ENCODE data around the gene TRIM71.

GRCh38 chr3:32866533-32866932, 48.7 kb downstream of the TRIM71 start:
- no peak for TF ChIP-seq CTCF (IDR thresholded peaks at IDR 0.05; ENCODE audit: low read length)
- no peak for TF ChIP-seq EZH2 (IDR thresholded peaks at IDR 0.05; ENCODE audit: borderline replicate concordance, low read length)
